Lower leg skin (tissue), 3 donors: Measurements from ENCODE around the gene RAB11FIP4.

Source experiments
- CTCF ChIP-seq, 3 donors: fragments of 450-650 bp; IDR thresholded peaks; one replicate each; pipeline ENCODE4 v1.5.1; 2016; ENCODE audit warnings: antibody characterized with exemption in 3 of 3, mild to moderate bottlenecking in 3 of 3, moderate library complexity in 2 of 3
- POLR2A ChIP-seq, 2 donors: fragments of 450-650 bp; IDR thresholded peaks; one replicate each; pipeline ENCODE4 v1.6.1; 2016 to 2017; ENCODE audit warnings: antibody characterized with exemption in 2 of 2, mild to moderate bottlenecking in 1 of 2, moderate library complexity in 1 of 2

DNA sequence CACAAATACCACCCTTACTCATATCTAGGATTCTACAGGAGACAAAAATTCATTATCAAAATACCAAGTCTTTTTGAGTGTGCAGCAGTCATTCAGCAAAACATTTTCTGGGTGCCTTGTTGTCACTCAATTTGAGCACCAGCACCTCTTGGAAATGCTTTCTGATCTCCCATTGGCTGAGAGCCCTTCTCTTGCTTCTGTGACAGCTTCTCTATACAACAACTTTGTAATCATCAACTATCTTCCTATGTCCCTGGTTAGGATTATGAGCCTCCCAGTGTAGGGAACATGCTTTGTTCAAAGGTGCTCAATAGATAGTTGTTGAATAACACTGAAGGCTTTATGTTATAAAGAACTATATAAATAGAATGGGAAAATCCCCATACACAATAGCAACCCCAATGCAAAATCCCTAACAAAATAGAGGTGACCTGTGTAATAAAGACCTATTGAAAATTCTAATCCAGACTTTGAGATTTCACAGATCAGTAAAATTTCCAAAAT is 10.3 kb upstream of the RAB11FIP4 start:
- TF ChIP-seq CTCF (IDR thresholded peaks at IDR 0.05), result no peak
- no peak for TF ChIP-seq POLR2A (IDR thresholded peaks at IDR 0.05)
